Measurements from ENCODE around the gene SIX6. TPM values are rescaled to one million over a fixed set of nuclear protein-coding genes. Genes with fewer than 3 reads are reported as not detected.

SIX6 gene
- total RNA-seq, 1 donor from 2014 or later = not detected

DNA sequence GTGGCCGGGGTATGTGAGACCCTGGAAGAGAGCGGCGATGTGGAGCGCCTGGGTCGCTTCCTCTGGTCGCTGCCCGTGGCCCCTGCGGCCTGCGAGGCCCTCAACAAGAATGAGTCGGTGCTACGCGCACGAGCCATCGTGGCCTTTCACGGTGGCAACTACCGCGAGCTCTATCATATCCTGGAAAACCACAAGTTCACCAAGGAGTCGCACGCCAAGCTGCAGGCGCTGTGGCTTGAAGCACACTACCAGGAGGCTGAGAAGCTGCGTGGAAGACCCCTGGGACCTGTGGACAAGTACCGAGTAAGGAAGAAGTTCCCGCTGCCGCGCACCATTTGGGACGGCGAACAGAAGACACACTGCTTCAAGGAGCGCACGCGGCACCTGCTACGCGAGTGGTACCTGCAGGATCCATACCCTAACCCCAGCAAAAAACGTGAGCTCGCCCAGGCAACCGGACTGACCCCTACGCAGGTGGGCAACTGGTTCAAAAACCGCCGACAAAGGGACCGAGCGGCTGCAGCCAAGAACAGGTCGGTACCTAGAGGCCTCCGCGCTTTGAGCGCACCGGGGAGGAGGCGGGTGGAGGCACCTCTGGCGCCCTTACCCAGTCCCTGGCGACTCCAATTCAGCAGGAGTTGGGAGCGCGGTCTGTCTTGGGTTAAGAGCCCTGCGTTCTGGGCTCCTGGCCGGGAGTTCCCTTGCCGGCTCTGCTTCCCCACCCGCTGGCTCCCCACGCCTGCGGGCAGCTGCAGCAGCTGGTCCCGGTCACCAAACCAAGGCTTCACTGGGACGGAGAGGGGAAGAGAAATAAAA, 700 bp downstream of the SIX6 start:
- Mint-ChIP-seq H3K9me3 (ENCODE audit: unreplicated experiment) (peaks cover 11% of the 10 kb centered on the region), H3K27me3 (ENCODE audit: unreplicated experiment) (peaks cover 38% of the 10 kb centered on the region), H3K27ac (ENCODE audit: unreplicated experiment) (no peak overlapping the region), H3K36me3 (ENCODE audit: unreplicated experiment) (no peaks in the 10 kb centered on the region), H3K4me1 (ENCODE audit: low read depth, unreplicated experiment) (peaks cover 14% of the 10 kb centered on the region), H3K4me3 (ENCODE audit: unreplicated experiment) (peak overlapping the region; percentile 82)
- peak; percentile 34 for DNase-seq
- TF ChIP-seq, protein P1, sequence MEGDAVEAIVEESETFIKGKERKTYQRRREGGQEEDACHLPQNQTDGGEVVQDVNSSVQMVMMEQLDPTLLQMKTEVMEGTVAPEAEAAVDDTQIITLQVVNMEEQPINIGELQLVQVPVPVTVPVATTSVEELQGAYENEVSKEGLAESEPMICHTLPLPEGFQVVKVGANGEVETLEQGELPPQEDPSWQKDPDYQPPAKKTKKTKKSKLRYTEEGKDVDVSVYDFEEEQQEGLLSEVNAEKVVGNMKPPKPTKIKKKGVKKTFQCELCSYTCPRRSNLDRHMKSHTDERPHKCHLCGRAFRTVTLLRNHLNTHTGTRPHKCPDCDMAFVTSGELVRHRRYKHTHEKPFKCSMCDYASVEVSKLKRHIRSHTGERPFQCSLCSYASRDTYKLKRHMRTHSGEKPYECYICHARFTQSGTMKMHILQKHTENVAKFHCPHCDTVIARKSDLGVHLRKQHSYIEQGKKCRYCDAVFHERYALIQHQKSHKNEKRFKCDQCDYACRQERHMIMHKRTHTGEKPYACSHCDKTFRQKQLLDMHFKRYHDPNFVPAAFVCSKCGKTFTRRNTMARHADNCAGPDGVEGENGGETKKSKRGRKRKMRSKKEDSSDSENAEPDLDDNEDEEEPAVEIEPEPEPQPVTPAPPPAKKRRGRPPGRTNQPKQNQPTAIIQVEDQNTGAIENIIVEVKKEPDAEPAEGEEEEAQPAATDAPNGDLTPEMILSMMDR (IDR thresholded peaks at IDR 0.05; ENCODE audit: partially characterized antibody, unreplicated experiment) = no peak

DNA sequence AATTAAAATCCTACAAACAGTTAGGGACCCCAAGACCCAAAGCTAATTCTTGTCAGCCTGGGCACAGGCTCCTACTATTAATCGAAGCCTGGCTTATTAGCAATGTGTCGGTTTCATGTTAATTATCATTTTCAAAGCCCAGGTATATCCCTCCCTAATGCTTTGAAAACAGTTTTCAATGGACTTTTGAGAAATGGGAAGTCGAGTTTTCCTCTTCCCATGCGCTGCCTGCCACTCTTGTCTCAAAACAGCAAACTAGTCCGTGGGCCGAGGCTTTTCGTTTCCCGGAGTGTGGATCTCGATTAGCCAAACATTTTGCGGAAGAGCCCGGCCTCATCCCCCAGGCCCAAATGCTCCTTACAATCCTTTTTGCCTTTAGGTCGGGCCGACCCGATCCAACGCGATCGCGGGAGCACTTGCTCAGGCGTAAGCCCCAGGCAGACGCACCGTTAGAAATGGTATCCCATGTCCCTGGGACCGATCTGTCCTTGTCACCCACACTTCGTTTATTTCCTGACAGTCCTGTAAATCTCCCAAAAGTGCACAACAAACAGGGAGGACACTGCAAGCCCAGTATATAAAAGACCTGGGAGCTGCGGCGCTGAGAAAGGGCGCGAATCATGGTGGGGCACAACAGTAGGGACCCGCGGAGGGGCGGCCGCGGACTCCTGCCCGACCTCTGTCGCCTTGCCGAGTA, 1.5 kb downstream of the SIX6 start:
- H3K4me1 Mint-ChIP-seq (ENCODE audit: low read depth, unreplicated experiment) = peaks cover 13% of the 10 kb centered on the region
- DNase-seq = no peak
- H3K9me3 Mint-ChIP-seq (ENCODE audit: unreplicated experiment) = peaks cover 11% of the 10 kb centered on the region
- no peak overlapping the region for H3K27ac Mint-ChIP-seq (ENCODE audit: unreplicated experiment)
- H3K36me3 Mint-ChIP-seq (ENCODE audit: unreplicated experiment) = no peaks in the 10 kb centered on the region
- peak overlapping the region; percentile 25 for H3K4me3 Mint-ChIP-seq (ENCODE audit: unreplicated experiment)
- peaks cover 38% of the 10 kb centered on the region for H3K27me3 Mint-ChIP-seq (ENCODE audit: unreplicated experiment)
- TF ChIP-seq, protein P1 (IDR thresholded peaks at IDR 0.05; ENCODE audit: partially characterized antibody, unreplicated experiment) = no peak

DNA sequence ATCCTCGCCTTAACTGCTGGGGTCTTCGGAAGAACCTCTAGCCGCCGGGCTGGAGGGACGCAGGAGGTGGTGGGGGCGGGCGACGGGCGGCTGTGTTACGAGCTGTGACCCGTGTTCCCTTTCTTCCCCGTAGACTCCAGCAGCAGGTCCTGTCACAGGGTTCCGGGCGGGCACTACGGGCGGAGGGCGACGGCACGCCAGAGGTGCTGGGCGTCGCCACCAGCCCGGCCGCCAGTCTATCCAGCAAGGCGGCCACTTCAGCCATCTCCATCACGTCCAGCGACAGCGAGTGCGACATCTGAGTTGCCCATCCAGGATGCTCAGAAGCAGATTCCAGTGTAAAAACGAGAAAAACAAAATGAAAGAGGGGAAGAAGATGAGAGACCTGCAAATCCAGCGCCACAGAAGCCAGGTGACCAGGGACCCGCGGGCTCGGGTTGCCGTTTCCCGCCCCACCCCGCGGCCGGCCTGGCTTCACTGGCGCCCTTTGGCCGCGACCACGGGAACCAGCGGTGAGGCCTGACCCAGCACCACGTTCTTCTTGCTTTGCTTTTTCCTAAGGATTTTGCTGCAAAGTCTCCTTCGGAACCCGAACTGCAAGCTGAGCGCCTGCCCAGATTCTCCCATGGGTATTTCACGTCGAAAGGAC, 2.1 kb downstream of the SIX6 start:
- H3K27ac Mint-ChIP-seq (ENCODE audit: unreplicated experiment) = no peak overlapping the region
- peaks cover 35% of the 10 kb centered on the region for H3K27me3 Mint-ChIP-seq (ENCODE audit: unreplicated experiment)
- H3K4me3 Mint-ChIP-seq (ENCODE audit: unreplicated experiment) = no peak overlapping the region
- no peaks in the 10 kb centered on the region for H3K36me3 Mint-ChIP-seq (ENCODE audit: unreplicated experiment)
- H3K9me3 Mint-ChIP-seq (ENCODE audit: unreplicated experiment) = peaks cover 11% of the 10 kb centered on the region
- TF ChIP-seq, protein P1 (IDR thresholded peaks at IDR 0.05; ENCODE audit: partially characterized antibody, unreplicated experiment) = no peak
- peaks cover 8% of the 10 kb centered on the region for H3K4me1 Mint-ChIP-seq (ENCODE audit: low read depth, unreplicated experiment)
- peak; percentile 33 for DNase-seq

DNA sequence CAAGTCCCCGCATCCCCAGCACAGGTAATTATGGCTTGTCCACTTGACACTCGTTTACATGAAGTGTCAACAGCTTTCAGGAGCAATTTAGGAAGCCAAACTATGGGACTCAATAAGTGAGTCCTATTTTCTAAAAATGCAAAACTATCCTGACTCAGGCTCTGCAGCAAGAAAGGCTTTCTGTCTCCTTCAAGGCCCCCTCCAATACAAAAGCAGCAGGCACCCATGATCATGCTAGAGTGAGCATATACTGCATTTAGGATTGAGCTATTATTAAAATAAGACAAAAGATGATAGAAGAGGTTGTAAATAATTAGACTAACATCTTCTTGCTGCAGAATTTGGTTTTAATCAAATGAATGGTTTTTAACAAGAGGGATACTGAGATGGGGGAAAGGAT, 3.2 kb downstream of the SIX6 start:
- Mint-ChIP-seq H3K27ac (ENCODE audit: unreplicated experiment) (no peak overlapping the region), H3K36me3 (ENCODE audit: unreplicated experiment) (no peaks in the 10 kb centered on the region), H3K9me3 (ENCODE audit: unreplicated experiment) (peaks cover 9% of the 10 kb centered on the region), H3K4me3 (ENCODE audit: unreplicated experiment) (no peak overlapping the region), H3K4me1 (ENCODE audit: low read depth, unreplicated experiment) (peaks cover 7% of the 10 kb centered on the region), H3K27me3 (ENCODE audit: unreplicated experiment) (peaks cover 31% of the 10 kb centered on the region)
- DNase-seq = no peak
- TF ChIP-seq, protein P1 (IDR thresholded peaks at IDR 0.05; ENCODE audit: partially characterized antibody, unreplicated experiment) = no peak

Data from glutamatergic neuron (in vitro differentiated cells).